Natural killer cell treated with Interleukin-12 subunit alpha and Interleukin-12 subunit beta and Interleukin-15 and Interleukin-18, amount 100 ng/mL, for 72 hours (primary cell): Measurements from ENCODE around the gene ARVCF. TPM values are rescaled to one million over a fixed set of nuclear protein-coding genes. Genes with fewer than 3 reads are reported as not detected.

ENCODE experiments used
- ATAC-seq, 2 donors: fragments of 150-1000 bp; cut with Tn5 transposase in 1 of 2; sonication (Bioruptor Pico), chemical (Tn5 transposase) in 1 of 2; 2 replicates each; pipeline ENCODE4 v1.10.0; 2021
- DNase-seq: peaks from one replicate; pipeline ENCODE4 v3.0.0; 2022; ENCODE audit warnings: low spot score
- H3K27ac Mint-ChIP-seq, 2 donors: 1 replicate in 1 of 2; 2 replicates in 1 of 2; pipeline ENCODE4 v1.8.0; 2022; ENCODE audit warnings: mixed read lengths in 2 of 2, mild to moderate bottlenecking in 1 of 2, moderate library complexity in 1 of 2
- H3K27me3 Mint-ChIP-seq, 2 donors: 1 replicate in 1 of 2; 2 replicates in 1 of 2; pipeline ENCODE4 v1.8.0; 2022; ENCODE audit warnings: mixed read lengths in 2 of 2
- H3K36me3 Mint-ChIP-seq: one replicate; pipeline ENCODE4 v1.8.0; 2022; ENCODE audit warnings: mixed read lengths
- H3K4me1 Mint-ChIP-seq, 2 donors: 1 replicate in 1 of 2; 2 replicates in 1 of 2; pipeline ENCODE4 v1.8.0; 2022; ENCODE audit warnings: low read depth in 2 of 2, mixed read lengths in 2 of 2, mild to moderate bottlenecking in 1 of 2
- H3K4me3 Mint-ChIP-seq: one replicate; pipeline ENCODE4 v1.8.0; 2022; ENCODE audit warnings: mixed read lengths
- H3K9me3 Mint-ChIP-seq: 2 replicates; pipeline ENCODE4 v1.8.0; 2022; ENCODE audit warnings: mixed read lengths
- total RNA-seq, 2 donors: library from RNA; stranded (reverse); gene quantifications; one replicate each; pipeline ENCODE4 v1.2.3, GENCODE V29; 2022

Gene ARVCF
- total RNA-seq, 2 donors from 2014 or later = 3.7 to 3.8 TPM

- DNase-seq (no peak), ATAC-seq (peak in 1 of 2 donors; percentile 33)
- peaks cover 22 to 37% of the 10 kb centered on the region in 2 donors for H3K4me1 Mint-ChIP-seq
- H3K36me3 Mint-ChIP-seq = no peaks in the 10 kb centered on the region
- H3K27ac Mint-ChIP-seq = no peak overlapping the region
- no peaks in the 10 kb centered on the region for H3K9me3 Mint-ChIP-seq
- H3K4me3 Mint-ChIP-seq = no peak overlapping the region
- no peaks in the 10 kb centered on the region for H3K27me3 Mint-ChIP-seq
These were observed 15.2 kb upstream of the ARVCF start for GRCh38 chr22:20031732-20032406.

GRCh38 chr22:20029550-20030225 lies 13.1 kb upstream of the ARVCF start:
- no peak for DNase-seq
- ATAC-seq = no peak
- no peak overlapping the region for H3K4me3 Mint-ChIP-seq
- H3K27me3 Mint-ChIP-seq = no peaks in the 10 kb centered on the region
- no peaks in the 10 kb centered on the region for H3K36me3 Mint-ChIP-seq
- peaks cover 18 to 34% of the 10 kb centered on the region in 2 donors for H3K4me1 Mint-ChIP-seq
- no peaks in the 10 kb centered on the region for H3K9me3 Mint-ChIP-seq
- no peak overlapping the region for H3K27ac Mint-ChIP-seq

DNA sequence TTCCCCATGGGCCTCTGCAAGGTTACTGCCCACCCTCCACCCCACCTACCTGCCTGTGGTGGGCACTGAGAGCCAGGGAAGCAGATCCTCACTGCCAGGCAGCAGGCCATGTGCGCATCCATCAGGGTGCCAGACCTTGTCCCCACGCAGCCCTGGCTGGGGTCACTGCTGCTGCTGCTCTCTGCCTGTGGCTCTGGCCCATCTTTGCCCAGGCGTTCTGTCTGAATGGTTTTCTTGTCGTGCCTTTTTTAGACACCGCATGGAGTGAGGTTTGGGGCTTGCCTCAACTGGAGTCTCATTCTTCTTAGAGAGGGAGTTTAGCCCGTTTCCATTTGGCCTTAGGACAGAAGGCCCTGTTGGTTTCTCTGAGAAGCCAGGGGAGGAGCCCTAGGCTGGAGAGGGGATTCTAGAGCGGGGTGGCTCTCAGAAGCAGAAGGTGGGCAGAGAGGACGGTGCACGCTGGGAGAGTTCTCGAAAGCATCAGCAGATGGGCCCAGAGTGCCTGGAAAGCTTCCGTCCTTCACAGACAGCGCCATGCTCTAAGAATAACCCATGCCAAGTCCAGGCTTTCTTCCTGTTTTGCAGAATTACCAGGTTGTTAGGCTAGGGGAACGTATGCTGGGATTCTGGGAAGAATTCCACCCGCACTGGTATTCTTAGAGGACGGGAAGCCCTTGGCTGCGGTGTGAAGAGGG lies 12.4 kb upstream of the ARVCF start:
- H3K4me1 Mint-ChIP-seq = peaks cover 14 to 30% of the 10 kb centered on the region in 2 donors
- H3K4me3 Mint-ChIP-seq = no peak overlapping the region
- no peak for DNase-seq
- H3K27me3 Mint-ChIP-seq = no peaks in the 10 kb centered on the region
- no peak overlapping the region for H3K27ac Mint-ChIP-seq
- no peaks in the 10 kb centered on the region for H3K36me3 Mint-ChIP-seq
- H3K9me3 Mint-ChIP-seq = no peaks in the 10 kb centered on the region
- no peak for ATAC-seq

DNA sequence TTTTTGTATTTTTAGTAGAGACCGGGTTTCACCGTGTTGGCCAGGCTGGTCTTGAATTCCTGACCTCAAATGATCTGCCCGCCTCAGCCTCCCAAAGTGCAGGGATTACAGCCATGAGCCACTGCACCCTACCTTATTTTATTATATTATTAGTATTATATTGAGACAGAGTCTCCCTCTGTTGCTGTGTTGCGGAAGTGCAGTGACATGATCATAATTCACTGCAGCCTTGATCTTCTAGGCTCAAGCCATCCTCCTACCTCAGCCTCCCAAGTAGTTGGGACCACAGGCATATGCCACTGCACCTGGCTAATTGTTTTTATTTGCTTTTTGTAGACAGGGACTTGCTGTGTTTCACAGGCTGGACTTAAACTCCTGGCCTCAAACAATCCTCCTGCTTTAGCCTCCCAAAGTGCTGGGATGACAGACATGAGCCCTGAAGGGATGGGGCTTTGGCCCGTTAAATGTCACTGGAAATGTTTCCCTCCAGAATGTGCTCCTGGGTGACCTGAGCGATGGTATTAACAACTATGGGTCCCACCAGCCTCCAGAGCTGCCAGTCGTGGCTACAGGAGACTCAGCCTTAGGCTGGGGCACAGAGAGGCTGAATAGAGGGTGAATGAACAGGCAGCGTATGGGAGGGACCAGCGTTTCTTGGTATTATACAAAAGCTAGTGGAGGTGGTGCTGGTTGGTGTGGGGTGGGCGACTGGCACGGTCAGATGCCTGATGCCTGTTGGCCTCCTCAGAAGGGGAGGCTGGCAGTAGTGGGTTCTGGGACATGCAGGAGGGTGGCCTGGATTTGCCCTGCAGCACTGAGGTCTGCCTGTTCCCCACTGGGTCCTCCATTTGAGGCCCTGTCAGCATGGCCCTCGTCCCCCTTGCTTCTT lies 11.6 kb upstream of the ARVCF start:
- Mint-ChIP-seq H3K4me3 (no peak overlapping the region), H3K9me3 (no peaks in the 10 kb centered on the region), H3K4me1 (peaks cover 17 to 32% of the 10 kb centered on the region in 2 donors), H3K27me3 (no peaks in the 10 kb centered on the region), H3K27ac (no peak overlapping the region), H3K36me3 (no peaks in the 10 kb centered on the region)
- no peak for ATAC-seq
- no peak for DNase-seq

GRCh38 chr22:20026996-20027601 lies 10.5 kb upstream of the ARVCF start:
- peaks cover 26 to 38% of the 10 kb centered on the region in 2 donors for H3K4me1 Mint-ChIP-seq

GRCh38 chr22:20026204-20026908 lies 9.7 kb upstream of the ARVCF start:
- Mint-ChIP-seq H3K36me3 (no peaks in the 10 kb centered on the region), H3K9me3 (no peaks in the 10 kb centered on the region), H3K4me3 (no peak overlapping the region), H3K4me1 (peaks cover 27 to 35% of the 10 kb centered on the region in 2 donors), H3K27ac (no peak overlapping the region), H3K27me3 (no peaks in the 10 kb centered on the region)
- DNase-seq (no peak), ATAC-seq (no peak)

More at GRCh38 chr22:20026996-20027601, 10.5 kb upstream of the ARVCF start:
- Mint-ChIP-seq H3K36me3 (no peaks in the 10 kb centered on the region), H3K9me3 (no peaks in the 10 kb centered on the region), H3K27ac (no peak overlapping the region), H3K27me3 (no peaks in the 10 kb centered on the region), H3K4me3 (no peak overlapping the region)
- DNase-seq (no peak), ATAC-seq (no peak)

- H3K4me1 Mint-ChIP-seq = peaks cover 26 to 32% of the 10 kb centered on the region in 2 donors
- no peak overlapping the region for H3K4me3 Mint-ChIP-seq
- DNase-seq = no peak
- ATAC-seq = no peak
- no peaks in the 10 kb centered on the region for H3K9me3 Mint-ChIP-seq
- no peaks in the 10 kb centered on the region for H3K36me3 Mint-ChIP-seq
- H3K27me3 Mint-ChIP-seq = no peaks in the 10 kb centered on the region
- no peak overlapping the region for H3K27ac Mint-ChIP-seq
These were observed 9.0 kb upstream of the ARVCF start for GRCh38 chr22:20025401-20026203.

DNA sequence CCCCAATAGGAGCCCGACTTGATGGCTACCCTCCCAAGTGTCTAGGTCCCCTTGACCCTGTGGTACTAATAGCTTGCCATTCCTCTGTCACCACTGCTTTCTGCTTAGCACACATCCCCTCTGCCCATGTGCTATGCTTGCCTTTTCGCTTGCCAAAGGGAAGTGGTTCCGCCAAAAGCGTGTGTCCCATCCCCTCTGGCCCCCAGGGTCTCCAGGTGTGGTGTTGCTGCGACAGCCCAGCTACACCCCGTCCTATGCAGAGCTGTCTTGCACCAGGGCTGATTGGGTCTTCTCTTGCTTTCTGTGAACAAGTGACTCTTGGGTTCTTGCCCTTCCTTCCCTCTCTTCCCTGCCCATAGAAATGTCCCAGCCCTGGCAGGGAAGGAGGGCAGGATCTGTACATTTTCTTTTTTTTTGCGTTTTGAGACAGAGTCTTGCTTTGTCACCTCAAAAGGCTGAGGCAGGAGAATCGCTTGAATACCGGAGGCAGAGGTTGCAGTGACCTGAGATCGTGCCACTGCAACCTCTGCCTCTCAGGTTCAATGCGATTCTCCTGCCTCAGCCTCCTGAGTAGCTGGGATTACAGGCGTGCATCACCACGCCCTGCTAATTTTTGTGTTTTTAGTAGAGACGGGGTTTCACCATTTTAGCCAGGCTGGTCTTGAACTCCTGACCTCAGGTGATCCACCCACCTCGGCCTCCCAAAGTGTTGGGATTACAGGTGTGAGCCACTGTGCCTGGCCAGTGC lies 8.2 kb upstream of the ARVCF start:
- peaks cover 30 to 36% of the 10 kb centered on the region in 2 donors for H3K4me1 Mint-ChIP-seq
- H3K4me3 Mint-ChIP-seq = no peak overlapping the region
- no peak for DNase-seq
- no peak for ATAC-seq
- H3K27ac Mint-ChIP-seq = peak overlapping the region in 1 of 2 donors; percentile 29
- H3K27me3 Mint-ChIP-seq = no peaks in the 10 kb centered on the region
- H3K9me3 Mint-ChIP-seq = no peaks in the 10 kb centered on the region
- H3K36me3 Mint-ChIP-seq = no peaks in the 10 kb centered on the region

DNA sequence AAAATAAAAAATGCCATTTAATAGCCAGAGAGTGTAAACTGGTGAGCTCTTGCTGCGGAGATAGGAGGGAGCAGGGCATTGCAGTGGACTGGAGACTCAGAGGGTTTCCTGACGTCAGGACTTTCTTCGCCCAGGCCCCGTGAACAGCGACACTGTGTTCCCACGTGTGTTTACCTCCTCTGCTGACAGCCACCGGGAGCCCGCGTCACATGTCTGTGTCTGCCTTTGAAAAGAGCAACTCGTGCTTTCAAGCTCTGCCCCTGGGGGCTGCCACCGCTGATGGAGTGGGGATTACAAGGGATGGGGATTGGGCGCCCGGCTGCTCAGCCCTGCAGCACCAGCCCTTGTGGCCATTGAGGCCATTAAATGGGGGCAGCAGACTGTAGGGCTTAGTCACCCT lies 7.6 kb upstream of the ARVCF start:
- no peaks in the 10 kb centered on the region for H3K36me3 Mint-ChIP-seq
- DNase-seq = no peak
- H3K27ac Mint-ChIP-seq = no peak overlapping the region
- peaks cover 30 to 36% of the 10 kb centered on the region in 2 donors for H3K4me1 Mint-ChIP-seq
- H3K4me3 Mint-ChIP-seq = no peak overlapping the region
- H3K9me3 Mint-ChIP-seq = no peaks in the 10 kb centered on the region
- no peak for ATAC-seq
- no peaks in the 10 kb centered on the region for H3K27me3 Mint-ChIP-seq

DNA sequence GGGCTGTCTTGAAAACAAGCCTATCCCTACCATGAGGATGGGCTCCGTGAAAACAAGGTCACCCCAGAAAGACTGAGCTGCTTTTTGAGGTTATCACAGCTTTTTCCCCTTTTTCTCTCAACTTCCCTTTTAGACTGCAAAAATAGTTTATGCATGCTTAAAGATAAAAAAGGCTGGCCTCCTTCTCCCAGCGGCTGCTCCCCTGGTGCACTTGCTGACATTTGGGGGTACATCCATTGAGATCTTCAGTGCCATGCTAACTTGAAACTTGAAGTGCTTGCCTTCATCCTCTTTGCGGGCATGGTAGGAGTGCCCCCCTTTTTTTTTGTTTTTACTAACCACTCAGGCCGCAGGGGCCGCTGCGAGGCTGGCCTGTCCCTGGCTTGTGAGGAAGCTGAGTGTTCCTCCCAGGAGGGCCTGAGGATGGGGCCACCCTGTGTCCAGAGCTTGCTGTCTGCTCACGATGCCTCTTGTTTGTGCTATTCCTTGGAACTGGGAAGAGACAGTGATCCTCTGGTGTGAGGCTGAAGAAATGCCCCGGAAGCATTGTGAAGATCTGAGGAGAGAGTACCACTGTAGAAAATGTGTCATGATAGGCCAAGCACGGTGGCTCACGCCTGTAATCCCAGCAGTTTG lies 6.5 kb upstream of the ARVCF start:
- H3K4me3 Mint-ChIP-seq = peak overlapping the region; percentile 52
- peak overlapping the region in 1 of 2 donors; percentile 90 for H3K27ac Mint-ChIP-seq
- DNase-seq (no peak), ATAC-seq (no peak)
- no peaks in the 10 kb centered on the region for H3K9me3 Mint-ChIP-seq
- peaks cover 30 to 33% of the 10 kb centered on the region in 2 donors for H3K4me1 Mint-ChIP-seq
- no peaks in the 10 kb centered on the region for H3K36me3 Mint-ChIP-seq
- no peaks in the 10 kb centered on the region for H3K27me3 Mint-ChIP-seq

DNA sequence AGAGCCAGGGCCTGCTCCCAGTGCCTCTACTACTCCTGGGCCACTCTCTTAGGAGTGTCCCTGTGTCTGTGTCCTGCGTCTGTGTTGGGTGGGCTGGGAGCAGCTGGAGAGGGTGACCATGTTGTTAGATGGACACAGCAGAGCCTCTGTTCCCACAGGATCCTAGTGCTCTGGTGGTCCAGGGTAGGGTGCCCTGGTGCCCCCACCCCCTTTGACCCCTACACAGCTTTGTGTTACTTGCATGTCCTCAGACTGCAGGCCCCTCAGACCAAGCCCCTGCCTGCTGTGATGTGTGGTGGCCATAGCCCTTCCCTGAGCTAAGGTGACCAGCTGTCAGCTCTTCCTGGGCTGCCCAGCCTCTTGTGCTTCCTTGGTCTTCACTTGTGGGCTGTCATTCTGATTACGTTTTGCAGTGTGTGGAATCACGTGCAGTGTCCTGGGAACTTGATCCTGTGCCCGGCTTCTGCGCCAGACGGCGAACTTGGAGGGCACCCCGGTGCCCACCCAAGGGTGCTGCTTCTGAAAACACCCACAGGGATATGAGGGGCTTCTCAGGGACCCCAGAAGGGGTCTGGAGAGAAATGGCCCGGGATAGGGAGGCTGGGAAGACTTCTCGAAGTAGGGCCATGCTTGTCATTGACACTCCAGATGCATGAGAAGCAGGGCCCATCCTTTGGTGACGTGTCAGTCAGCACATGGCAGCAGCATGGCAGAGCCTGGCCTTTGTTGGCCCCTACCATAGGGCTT lies 5.8 kb upstream of the ARVCF start:
- DNase-seq = no peak
- peaks cover 33 to 35% of the 10 kb centered on the region in 2 donors for H3K4me1 Mint-ChIP-seq

More for the DNA sequence above, 5.8 kb upstream of the ARVCF start:
- H3K4me3 Mint-ChIP-seq = peak overlapping the region; percentile 95
- H3K9me3 Mint-ChIP-seq = no peaks in the 10 kb centered on the region
- ATAC-seq = no peak
- H3K27ac Mint-ChIP-seq = peak overlapping the region; percentile 83 to 90
- no peaks in the 10 kb centered on the region for H3K36me3 Mint-ChIP-seq
- no peaks in the 10 kb centered on the region for H3K27me3 Mint-ChIP-seq
